RWPE1 (cell line): ENCODE measurements around the gene MXRA8.

Experiments used
- CTCF ChIA-PET: fragments of 350-600 bp; sonication (Branson Sonifier 250); formaldehyde crosslinking; extraction: SDS; loops from one replicate; lab custom pipeline; 2021; lab: Yijun Ruan, JAX
- POLR2A ChIA-PET: fragments of 400-600 bp; formaldehyde crosslinking; extraction: SDS; loops from one replicate; lab custom pipeline; 2020; ENCODE audit warnings: antibody characterized with exemption; ENCODE audit not compliant: low non-redundant PET; lab: Yijun Ruan, JAX
- DNase-seq: peaks from one replicate; pipeline ENCODE4 v3.0.0; 2012; ENCODE audit warnings: low spot score
- H3K27ac ChIP-seq: fragments of 450-650 bp; 2 replicates; pipeline ENCODE4 v1.5.1; 2017
- TF ChIP-seq, protein P1 (sequence below): fragments of 450-650 bp; conservative IDR thresholded peaks from 2 replicates; pipeline ENCODE4 v1.5.1; 2017; ENCODE audit warnings: low read depth, mild to moderate bottlenecking

The MXRA8 gene

GRCh38 chr1:1398677-1399186 is 40.4 kb upstream of the MXRA8 start:
- DNase-seq, result no peak

GRCh38 chr1:1397839-1398523 is 39.6 kb upstream of the MXRA8 start:
- H3K27ac ChIP-seq, result peak overlapping the region; percentile 82
- DNase-seq, result no peak
- TF ChIP-seq, protein P1, sequence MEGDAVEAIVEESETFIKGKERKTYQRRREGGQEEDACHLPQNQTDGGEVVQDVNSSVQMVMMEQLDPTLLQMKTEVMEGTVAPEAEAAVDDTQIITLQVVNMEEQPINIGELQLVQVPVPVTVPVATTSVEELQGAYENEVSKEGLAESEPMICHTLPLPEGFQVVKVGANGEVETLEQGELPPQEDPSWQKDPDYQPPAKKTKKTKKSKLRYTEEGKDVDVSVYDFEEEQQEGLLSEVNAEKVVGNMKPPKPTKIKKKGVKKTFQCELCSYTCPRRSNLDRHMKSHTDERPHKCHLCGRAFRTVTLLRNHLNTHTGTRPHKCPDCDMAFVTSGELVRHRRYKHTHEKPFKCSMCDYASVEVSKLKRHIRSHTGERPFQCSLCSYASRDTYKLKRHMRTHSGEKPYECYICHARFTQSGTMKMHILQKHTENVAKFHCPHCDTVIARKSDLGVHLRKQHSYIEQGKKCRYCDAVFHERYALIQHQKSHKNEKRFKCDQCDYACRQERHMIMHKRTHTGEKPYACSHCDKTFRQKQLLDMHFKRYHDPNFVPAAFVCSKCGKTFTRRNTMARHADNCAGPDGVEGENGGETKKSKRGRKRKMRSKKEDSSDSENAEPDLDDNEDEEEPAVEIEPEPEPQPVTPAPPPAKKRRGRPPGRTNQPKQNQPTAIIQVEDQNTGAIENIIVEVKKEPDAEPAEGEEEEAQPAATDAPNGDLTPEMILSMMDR, result no peak
- ChIA-PET CTCF (interaction anchor here (1.1 kb wide), 1 partner anchor 107 kb away, joined by 5 read pairs; no protein-coding TSS in a partner anchor), POLR2A (no interaction called here)

More at GRCh38 chr1:1398677-1399186, 40.4 kb upstream of the MXRA8 start:
- TF ChIP-seq, protein P1, result no peak
- peak overlapping the region; percentile 82 for H3K27ac ChIP-seq
- ChIA-PET CTCF (interaction anchor here (1.0 to 1.6 kb wide), 3 partner anchors 42 to 107 kb away, joined by 3 to 6 read pairs (median 5); no protein-coding TSS in a partner anchor), POLR2A (interaction anchor here (0.6 to 1.3 kb wide), 4 partner anchors 9 to 38 kb away, joined by 3 to 6 read pairs (median 4); partner anchors contain the start of gene AURKAIP1)

GRCh38 chr1:1395166-1395565 is 36.8 kb upstream of the MXRA8 start:
- TF ChIP-seq, protein P1, result no peak
- ChIA-PET CTCF (no interaction called here), POLR2A (no interaction called here)

GRCh38 chr1:1394116-1394515 is 35.8 kb upstream of the MXRA8 start:
- no peak for DNase-seq
- no peak overlapping the region for H3K27ac ChIP-seq
- ChIA-PET CTCF (no interaction called here), POLR2A (no interaction called here)
- TF ChIP-seq, protein P1, result no peak

More at GRCh38 chr1:1395166-1395565, 36.8 kb upstream of the MXRA8 start:
- H3K27ac ChIP-seq, result no peak overlapping the region
- DNase-seq, result no peak

- no peak for DNase-seq
- ChIA-PET CTCF (no interaction called here), POLR2A (no interaction called here)
- no peak overlapping the region for H3K27ac ChIP-seq
- TF ChIP-seq, protein P1, result no peak
Measured at GRCh38 chr1:1393428-1393827, 35.1 kb upstream of the MXRA8 start.

- no peak overlapping the region for H3K27ac ChIP-seq
- CTCF ChIA-PET, result no interaction called here
- DNase-seq, result no peak
- TF ChIP-seq, protein P1, result no peak
- POLR2A ChIA-PET, result no interaction called here
Measured at GRCh38 chr1:1393014-1393413, 34.7 kb upstream of the MXRA8 start.
